ENCODE data around the gene CDKL5.

The CDKL5 gene

DNA sequence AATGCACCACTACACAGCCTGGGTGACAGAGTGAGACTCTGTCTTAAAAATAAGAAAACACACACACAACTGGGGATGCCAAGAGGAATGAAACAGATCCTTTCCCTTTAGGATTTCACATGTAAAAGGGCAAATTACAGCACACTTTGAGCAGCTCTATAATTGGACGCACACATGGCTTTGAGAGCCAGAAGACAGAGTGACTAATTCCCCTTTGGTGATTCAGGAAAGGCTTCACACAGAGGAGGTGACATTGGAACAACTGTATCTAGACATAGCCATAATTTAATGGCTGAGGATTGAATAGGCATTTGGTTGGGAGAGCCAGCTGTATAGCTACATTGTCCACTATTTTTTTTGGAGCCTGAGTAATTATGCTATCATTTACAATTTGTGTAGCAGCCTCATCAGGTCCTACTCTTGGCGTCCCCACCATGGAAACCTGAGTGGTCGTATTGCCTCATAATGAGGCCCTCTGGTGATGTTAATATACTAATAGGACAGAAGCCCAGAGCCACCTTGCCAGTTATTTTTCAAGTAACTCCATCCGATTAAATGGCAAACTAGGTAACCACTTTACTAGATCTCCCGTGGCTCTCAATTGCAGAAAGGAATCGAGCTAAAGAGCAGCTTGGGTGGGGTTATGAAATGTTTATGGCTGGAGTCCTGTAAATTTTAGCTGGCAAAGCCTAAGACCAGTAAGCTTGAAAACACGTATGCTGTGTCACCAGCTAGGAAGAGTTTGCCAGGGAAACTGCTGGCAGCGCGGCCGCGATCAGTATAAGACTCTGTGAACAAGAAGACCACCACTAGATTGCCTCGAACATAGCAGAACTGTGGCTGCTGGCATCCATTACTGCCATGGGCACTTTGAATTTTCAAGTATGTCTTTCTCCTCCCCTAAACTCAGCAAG, 273.6 kb downstream of the CDKL5 start:
- no peak for DNase-seq (ENCODE audit: low spot score)

DNA sequence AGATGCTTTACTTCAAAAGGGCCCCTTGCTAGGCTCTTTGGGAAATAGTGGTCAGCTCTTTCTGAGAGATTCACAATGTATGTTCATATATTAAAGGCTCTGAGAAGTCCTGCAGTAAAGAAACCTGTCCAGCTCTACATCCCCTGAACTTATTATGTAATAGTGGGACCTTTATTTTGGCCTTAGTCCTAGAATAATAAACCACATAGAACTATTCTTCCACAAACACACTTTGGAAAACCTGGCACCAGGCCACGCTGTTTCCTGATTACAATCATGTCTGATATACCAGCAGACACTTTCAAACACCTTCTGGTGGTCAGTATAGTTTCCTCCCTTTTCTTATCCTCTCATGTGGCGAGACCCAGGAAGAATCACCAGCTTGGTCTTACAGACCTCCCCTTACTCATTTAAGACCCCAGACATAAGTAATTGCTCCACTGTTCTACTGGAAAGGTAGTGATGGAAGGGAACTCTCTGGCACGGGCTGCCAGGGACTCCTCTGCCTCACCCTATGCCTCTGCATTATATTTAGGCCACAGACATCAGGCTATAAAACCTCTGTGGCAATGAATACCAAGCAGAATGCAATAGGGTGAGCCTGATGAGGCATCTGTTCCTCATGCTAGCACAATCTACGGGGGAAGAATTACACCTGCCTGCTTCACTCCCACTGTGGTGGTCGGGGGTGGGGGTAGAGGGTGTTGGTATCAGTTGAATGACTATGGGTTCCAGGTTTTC, 276.4 kb downstream of the CDKL5 start:
- DNase-seq (ENCODE audit: low spot score) = no peak

DNA sequence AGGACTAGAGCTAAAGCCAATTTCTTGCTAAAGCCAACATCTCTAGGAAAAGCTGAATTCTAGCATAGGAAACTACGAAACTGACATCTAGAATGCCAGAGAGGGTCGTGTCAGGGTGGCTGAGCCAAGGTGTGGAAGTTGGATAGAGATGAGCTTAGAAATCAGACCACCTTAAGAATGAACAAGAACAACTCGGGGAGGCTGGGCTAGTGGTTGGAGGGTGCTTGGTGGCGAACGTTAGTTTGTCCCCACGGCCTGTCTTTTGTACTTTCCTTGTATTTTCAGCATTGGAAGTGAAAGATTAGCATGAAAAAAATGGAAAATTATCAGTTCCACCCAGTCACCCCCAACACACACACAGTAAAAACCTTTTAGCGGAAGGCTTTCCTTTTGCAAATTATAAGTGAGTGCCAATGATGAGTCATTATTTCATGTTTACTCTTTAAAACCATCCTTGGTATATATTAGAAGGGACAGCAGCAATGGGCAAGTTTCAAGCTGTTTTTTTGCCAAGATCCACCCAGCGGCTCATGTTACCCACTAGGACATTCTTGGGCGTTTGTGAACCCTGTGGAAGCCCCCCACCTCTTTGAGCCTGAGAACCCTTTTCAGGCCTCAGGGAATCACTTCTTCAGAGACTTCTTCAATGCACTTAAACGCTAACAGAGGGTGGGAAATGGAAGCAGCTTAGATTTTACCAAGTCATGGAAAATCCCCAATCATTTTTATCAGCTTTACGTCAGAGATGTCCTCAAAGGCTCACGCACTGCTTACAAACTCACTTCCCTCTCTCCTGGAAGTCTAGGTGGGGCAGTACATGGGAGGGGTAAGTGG, 277.2 kb downstream of the CDKL5 start:
- DNase-seq (ENCODE audit: low spot score) = no peak

Measured in cerebellar cortex (tissue), 1 donor.